Measurements from ENCODE around the gene NDUFA12.

- TF ChIP-seq CTCF (IDR thresholded peaks at IDR 0.05 in 8 of 11, conservative IDR thresholded peaks at IDR 0.05 in 3 of 11) (no peak), POLR2A (IDR thresholded peaks at IDR 0.05) (no peak)
Measured at GRCh38 chr12:94961256-94961824, 42.2 kb downstream of the NDUFA12 start.

All from spleen (tissue), 7 donors.